LNCaP clone FGC (cell line): ENCODE results near the gene TAF11L4.
A peak's percentile ranks its signal among the peaks of the same experiment; 100 is the strongest.
"Not testable (repeated sequence)": the region's sequence is repeated elsewhere in the genome, so short reads cannot be mapped to it uniquely, and the experiment has no call there.

Experiments
- DNase-seq: peaks from one replicate; pipeline ENCODE4 v3.0.0-alpha.2; 2011; ENCODE audit warnings: low read depth
- H3K4me3 ChIP-seq: 2 replicates; pipeline ENCODE4 v1.5.1; 2011; ENCODE audit warnings: mild to moderate bottlenecking, low read depth, low read length, control low read depth
- TF ChIP-seq, protein P1 (sequence below): IDR thresholded peaks from 2 replicates; pipeline ENCODE4 v1.5.1; 2012; ENCODE audit warnings: mild to moderate bottlenecking; ENCODE audit not compliant: control insufficient read depth, insufficient read depth; ENCODE audit errors: extremely low read depth

Gene TAF11L4

DNA sequence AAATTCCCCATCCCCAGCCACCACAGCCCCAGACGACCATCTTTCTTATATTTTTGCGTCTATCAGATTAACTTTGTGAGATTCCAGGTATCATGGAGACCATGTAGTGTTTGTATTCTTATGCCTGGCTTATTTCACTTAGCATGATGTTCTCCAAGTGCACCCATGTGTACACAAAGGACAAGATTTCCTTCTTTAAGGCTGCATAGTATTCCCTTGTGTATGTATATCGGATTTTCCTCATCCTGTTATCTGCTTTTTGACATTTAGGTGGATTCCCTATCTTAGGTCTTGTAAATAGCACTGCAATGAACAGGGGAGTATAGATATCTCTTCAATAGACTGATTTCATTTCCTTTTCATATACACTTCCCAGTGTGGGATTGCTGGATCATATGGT lies 28.8 kb upstream of the TAF11L4 start:
- no peak for DNase-seq
- TF ChIP-seq, protein P1, sequence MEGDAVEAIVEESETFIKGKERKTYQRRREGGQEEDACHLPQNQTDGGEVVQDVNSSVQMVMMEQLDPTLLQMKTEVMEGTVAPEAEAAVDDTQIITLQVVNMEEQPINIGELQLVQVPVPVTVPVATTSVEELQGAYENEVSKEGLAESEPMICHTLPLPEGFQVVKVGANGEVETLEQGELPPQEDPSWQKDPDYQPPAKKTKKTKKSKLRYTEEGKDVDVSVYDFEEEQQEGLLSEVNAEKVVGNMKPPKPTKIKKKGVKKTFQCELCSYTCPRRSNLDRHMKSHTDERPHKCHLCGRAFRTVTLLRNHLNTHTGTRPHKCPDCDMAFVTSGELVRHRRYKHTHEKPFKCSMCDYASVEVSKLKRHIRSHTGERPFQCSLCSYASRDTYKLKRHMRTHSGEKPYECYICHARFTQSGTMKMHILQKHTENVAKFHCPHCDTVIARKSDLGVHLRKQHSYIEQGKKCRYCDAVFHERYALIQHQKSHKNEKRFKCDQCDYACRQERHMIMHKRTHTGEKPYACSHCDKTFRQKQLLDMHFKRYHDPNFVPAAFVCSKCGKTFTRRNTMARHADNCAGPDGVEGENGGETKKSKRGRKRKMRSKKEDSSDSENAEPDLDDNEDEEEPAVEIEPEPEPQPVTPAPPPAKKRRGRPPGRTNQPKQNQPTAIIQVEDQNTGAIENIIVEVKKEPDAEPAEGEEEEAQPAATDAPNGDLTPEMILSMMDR = no peak
- no peak overlapping the region for H3K4me3 ChIP-seq

DNA sequence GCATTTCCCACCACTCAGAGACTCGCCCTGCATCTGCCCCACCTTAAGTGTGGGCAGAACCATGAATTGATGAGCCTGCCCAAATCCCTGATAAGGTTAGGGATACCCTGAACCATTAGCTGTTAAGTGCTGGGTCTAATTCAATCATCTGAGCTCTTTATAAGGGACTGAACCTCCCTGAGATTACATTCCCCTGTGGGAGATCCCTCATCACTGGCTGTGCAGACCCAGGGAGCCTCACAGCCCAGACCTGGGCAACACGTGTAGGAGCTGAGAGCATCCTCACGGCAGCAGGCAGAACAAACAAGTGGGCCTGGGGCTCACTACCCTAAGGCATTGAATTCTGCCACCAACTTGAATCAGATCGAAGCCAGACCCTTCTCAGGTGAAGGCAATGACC lies 24.2 kb upstream of the TAF11L4 start:
- TF ChIP-seq, protein P1 = no peak
- no peak overlapping the region for H3K4me3 ChIP-seq
- no peak for DNase-seq

DNA sequence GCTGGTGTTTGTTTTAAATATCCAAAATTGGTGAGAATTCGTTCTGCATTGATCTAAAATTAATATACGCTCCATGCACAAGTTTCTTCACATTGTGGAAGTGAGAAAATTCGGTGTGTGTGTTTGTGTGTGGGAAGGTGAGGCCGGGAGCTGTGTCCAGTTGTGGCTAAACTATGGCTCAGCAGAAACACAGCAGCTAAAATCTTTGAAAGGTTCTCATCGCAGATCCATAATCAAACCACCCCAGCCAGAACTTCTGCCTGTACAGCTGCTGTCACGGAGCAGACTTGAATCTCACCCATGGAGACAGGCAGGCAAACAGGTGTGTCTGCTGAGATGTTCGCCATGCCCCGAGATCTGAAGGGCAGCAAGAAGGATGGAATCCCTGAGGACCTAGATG lies 23.7 kb upstream of the TAF11L4 start, which contains the start of gene TAF11L2:
Gene TAF11L2 (plus strand): TSS at position 301 of the 400 bp plus-strand sequence.
- not testable (repeated sequence) for H3K4me3 ChIP-seq, DNase-seq

DNA sequence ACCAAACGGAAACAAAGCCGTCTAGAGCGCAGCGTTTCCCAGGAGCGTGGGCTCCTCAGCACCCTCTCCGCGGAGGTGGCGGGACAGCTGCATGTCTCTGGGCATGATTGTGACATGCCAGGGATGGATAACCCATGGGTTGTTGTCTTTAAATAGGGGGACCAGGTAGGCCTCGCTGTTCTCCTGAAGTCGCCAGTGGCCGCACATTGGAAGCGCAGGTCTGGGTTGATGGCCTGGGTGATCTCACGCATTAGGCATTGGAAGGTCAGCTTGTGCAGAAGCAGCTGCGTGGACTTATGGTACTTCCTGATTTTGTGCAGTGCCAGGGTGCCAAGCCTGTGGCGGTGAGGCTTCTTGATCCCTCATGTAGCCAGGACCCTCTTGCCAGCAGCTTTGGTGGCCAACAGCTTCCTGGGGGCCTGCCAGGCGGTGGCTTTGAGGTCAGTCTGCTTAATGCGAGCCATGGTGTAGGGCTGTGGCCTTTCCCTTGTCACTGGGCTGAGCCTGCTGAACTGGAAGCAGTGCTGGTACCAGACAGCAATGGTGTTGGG lies 9.8 kb upstream of the TAF11L4 start:
- no peak overlapping the region for H3K4me3 ChIP-seq
- TF ChIP-seq, protein P1 = no peak
- no peak for DNase-seq

DNA sequence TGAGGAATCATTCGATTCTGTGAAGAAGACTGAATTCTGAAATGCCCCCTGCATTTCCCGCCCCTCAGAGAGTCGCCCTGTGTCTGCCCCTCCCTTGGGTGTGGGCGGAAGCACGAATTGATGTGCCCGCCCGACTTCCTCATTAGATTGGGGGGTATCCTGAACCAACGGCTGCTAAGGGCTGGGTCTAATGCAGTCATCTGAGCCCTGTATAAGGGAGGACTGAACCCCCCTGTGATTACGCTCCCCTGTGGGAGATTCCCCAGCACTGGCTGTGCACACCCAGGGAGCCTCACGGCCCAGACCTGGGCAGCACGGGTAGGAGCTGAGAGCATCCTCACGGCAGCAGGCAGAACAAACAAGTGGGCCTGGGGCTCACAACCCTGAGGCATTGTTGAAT lies 4.1 kb upstream of the TAF11L4 start:
- H3K4me3 ChIP-seq, DNase-seq: not testable (repeated sequence)

DNA sequence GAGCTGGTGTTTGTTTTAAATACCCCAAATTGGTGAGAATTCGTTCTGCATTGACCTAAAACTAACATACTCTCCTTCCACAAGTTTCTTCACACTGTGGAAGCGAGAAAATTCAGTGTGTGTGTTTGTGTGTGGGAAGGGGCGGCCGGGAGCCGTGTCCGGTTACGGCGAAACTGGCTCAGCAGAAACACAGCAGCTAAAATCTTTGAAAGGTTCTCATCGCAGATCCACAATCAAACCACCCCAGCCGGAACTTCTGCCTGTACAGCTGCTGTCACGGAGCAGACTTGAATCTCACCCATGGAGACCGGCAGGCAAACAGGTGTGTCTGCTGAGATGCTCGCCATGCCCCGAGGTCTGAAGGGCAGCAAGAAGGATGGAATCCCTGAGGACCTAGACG lies 3.5 kb upstream of the TAF11L4 start, which contains the start of gene TAF11L3:
Gene TAF11L3 (plus strand): TSS at position 301 of the 400 bp plus-strand sequence.
- not testable (repeated sequence) for DNase-seq, H3K4me3 ChIP-seq

DNA sequence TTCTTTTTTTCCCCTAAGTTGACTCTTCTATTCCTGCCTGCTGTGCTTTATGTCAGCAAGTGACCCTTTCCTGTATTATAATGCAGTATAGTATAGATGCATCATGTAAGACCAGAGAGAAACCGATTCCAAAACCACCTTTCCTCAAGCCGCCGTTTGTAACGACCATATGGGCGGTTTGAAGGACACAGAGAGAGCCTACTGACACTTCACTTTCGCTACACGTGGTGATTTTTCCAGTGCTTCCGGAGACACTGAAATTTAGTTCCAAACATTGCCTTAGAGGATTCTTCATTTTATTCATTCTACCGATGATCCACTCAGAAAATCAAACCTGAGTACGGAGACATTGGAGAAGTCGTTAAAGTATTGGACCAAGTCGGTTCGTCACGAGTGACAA lies 2.1 kb upstream of the TAF11L4 start:
- not testable (repeated sequence) for H3K4me3 ChIP-seq, DNase-seq

DNA sequence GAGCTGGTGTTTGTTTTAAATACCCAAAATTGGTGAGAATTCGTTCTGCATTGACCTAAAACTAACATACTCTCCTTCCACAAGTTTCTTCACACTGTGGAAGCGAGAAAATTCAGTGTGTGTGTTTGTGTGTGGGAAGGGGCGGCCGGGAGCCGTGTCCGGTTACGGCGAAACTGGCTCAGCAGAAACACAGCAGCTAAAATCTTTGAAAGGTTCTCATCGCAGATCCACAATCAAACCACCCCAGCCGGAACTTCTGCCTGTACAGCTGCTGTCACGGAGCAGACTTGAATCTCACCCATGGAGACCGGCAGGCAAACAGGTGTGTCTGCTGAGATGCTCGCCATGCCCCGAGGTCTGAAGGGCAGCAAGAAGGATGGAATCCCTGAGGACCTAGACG lies 3.3 kb downstream of the TAF11L4 start, which contains the start of gene TAF11L5:
Gene TAF11L5 (plus strand): TSS at position 301 of the 400 bp plus-strand sequence.
- DNase-seq = not testable (repeated sequence)

DNA sequence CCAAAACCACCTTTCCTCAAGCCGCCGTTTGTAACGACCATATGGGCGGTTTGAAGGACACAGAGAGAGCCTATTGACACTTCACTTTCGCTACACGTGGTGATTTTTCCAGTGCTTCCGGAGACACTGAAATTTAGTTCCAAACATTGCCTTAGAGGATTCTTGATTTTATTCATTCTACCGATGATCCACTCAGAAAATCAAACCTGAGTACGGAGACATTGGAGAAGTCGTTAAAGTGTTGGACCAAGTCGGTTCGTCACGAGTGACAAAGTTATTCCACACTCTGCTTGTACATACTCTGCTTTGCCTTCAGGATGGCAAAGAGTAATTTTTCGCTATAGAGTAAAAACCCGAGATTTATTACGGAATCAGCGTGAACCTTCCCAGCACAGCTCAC lies 4.9 kb downstream of the TAF11L4 start:
- H3K4me3 ChIP-seq = not testable (repeated sequence)
- DNase-seq = peak; percentile 4

More for the DNA sequence above, 3.3 kb downstream of the TAF11L4 start, which contains the start of gene TAF11L5:
- H3K4me3 ChIP-seq = not testable (repeated sequence)

DNA sequence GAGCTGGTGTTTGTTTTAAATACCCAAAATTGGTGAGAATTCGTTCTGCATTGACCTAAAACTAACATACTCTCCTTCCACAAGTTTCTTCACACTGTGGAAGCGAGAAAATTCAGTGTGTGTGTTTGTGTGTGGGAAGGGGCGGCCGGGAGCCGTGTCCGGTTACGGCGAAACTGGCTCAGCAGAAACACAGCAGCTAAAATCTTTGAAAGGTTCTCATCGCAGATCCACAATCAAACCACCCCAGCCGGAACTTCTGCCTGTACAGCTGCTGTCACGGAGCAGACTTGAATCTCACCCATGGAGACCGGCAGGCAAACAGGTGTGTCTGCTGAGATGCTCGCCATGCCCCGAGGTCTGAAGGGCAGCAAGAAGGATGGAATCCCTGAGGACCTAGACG lies 6.8 kb downstream of the TAF11L4 start, which contains the start of gene TAF11L6:
Gene TAF11L6 (plus strand): TSS at position 301 of the 400 bp plus-strand sequence.
- H3K4me3 ChIP-seq, DNase-seq: not testable (repeated sequence)
